Thoracic aorta (tissue), 2 donors: Measurements from ENCODE around the gene DHRS1. TPM values are rescaled to one million over a fixed set of nuclear protein-coding genes. Genes with fewer than 3 reads are reported as not detected.

Experiments
- ATAC-seq: fragments of 150-250 bp; one replicate; pipeline ENCODE4 v1.8.0; 2017; ENCODE audit warnings: low read depth; ENCODE audit not compliant: insufficient number of reproducible peaks, low FRiP score
- DNase-seq: peaks from one replicate; pipeline ENCODE4 v3.0.0-alpha.2; 2020; ENCODE audit warnings: low spot score
- H3K27ac ChIP-seq, 2 donors: fragments of 200-600 bp; sonication (generic); 1 replicate in 1 of 2; 2 replicates in 1 of 2; pipeline ENCODE4 v1.5.1; 2016; ENCODE audit warnings: mild to moderate bottlenecking in 2 of 2, moderate library complexity in 2 of 2
- H3K27me3 ChIP-seq: fragments of 200-600 bp; sonication (generic); replicated peaks from 2 replicates; pipeline ENCODE4 v1.6.0; 2016; ENCODE audit warnings: mild to moderate bottlenecking; ENCODE audit not compliant: insufficient read depth
- H3K36me3 ChIP-seq: fragments of 200-600 bp; sonication (generic); one replicate; pipeline ENCODE4 v1.5.1; 2016
- H3K4me1 ChIP-seq, 2 donors: fragments of 200-600 bp; sonication (generic); 1 replicate in 1 of 2; 2 replicates in 1 of 2; pipeline versions ENCODE4 v1.5.1 to v1.6.0; 2016; ENCODE audit warnings: low read depth in 2 of 2, mild to moderate bottlenecking in 1 of 2; ENCODE audit not compliant: control insufficient read depth in 1 of 2
- H3K4me3 ChIP-seq: fragments of 200-600 bp; sonication (generic); 2 replicates; pipeline ENCODE4 v1.5.1; 2016; ENCODE audit warnings: mild to moderate bottlenecking
- H3K9me3 ChIP-seq: fragments of 200-600 bp; sonication (generic); 2 replicates; pipeline ENCODE4 v1.5.1; 2016
- CTCF ChIP-seq: fragments of 200-600 bp; sonication (generic); IDR thresholded peaks from one replicate; pipeline ENCODE4 v1.5.1; 2019; ENCODE audit warnings: antibody characterized with exemption
- total RNA-seq, 2 donors: library from RNA; depleted of rRNA; stranded (reverse); fragments of >200 nt; gene quantifications; one replicate each; pipeline versions ENCODE4 v1.1.0 to v1.2.3, GENCODE V29; 2016

The DHRS1 gene
- total RNA-seq, 2 donors from 2014 or later: 25.5 to 31.4 TPM

GRCh38 chr14:24258548-24259265 is 40.9 kb downstream of the DHRS1 start:
- Histone ChIP-seq H3K27me3 (no peaks in the 10 kb centered on the region), H3K27ac (no peak overlapping the region), H3K9me3 (no peaks in the 10 kb centered on the region), H3K4me1 (peaks cover 0 to 8% of the 10 kb centered on the region in 2 donors), H3K36me3 (no peaks in the 10 kb centered on the region), H3K4me3 (no peak overlapping the region)
- no peak for DNase-seq
- TF ChIP-seq CTCF: no peak
- ATAC-seq: no peak

GRCh38 chr14:24258119-24258518 is 41.5 kb downstream of the DHRS1 start:
- Histone ChIP-seq H3K36me3 (no peaks in the 10 kb centered on the region), H3K9me3 (no peaks in the 10 kb centered on the region), H3K27me3 (no peaks in the 10 kb centered on the region), H3K4me1 (peaks cover 0 to 8% of the 10 kb centered on the region in 2 donors), H3K4me3 (no peak overlapping the region), H3K27ac (no peak overlapping the region)
- no peak for DNase-seq
- no peak for TF ChIP-seq CTCF
- ATAC-seq: no peak

GRCh38 chr14:24256960-24257359 is 42.6 kb downstream of the DHRS1 start:
- H3K27me3 ChIP-seq: no peaks in the 10 kb centered on the region
- TF ChIP-seq CTCF: no peak
- peaks cover 0 to 8% of the 10 kb centered on the region in 2 donors for H3K4me1 ChIP-seq
- ATAC-seq: no peak
- H3K9me3 ChIP-seq: no peaks in the 10 kb centered on the region
- no peak overlapping the region for H3K4me3 ChIP-seq
- no peak overlapping the region for H3K27ac ChIP-seq
- DNase-seq: no peak
- H3K36me3 ChIP-seq: no peaks in the 10 kb centered on the region

GRCh38 chr14:24255931-24256711 is 43.5 kb downstream of the DHRS1 start:
- no peaks in the 10 kb centered on the region for H3K36me3 ChIP-seq
- no peak for TF ChIP-seq CTCF
- no peak for DNase-seq
- H3K4me3 ChIP-seq: no peak overlapping the region
- H3K9me3 ChIP-seq: no peaks in the 10 kb centered on the region
- no peaks in the 10 kb centered on the region for H3K27me3 ChIP-seq
- no peak overlapping the region for H3K27ac ChIP-seq
- no peak for ATAC-seq
- peaks cover 0 to 8% of the 10 kb centered on the region in 2 donors for H3K4me1 ChIP-seq

- no peak for TF ChIP-seq CTCF
- H3K27ac ChIP-seq: no peak overlapping the region
- DNase-seq: no peak
- H3K27me3 ChIP-seq: no peaks in the 10 kb centered on the region
- no peak for ATAC-seq
- H3K4me1 ChIP-seq: peaks cover 0 to 8% of the 10 kb centered on the region in 2 donors
- no peak overlapping the region for H3K4me3 ChIP-seq
- H3K9me3 ChIP-seq: no peaks in the 10 kb centered on the region
- no peaks in the 10 kb centered on the region for H3K36me3 ChIP-seq
These were observed 44.1 kb downstream of the DHRS1 start for GRCh38 chr14:24255438-24255837.
